ENCODE data around the gene TMEM121.

Gene TMEM121

DNA sequence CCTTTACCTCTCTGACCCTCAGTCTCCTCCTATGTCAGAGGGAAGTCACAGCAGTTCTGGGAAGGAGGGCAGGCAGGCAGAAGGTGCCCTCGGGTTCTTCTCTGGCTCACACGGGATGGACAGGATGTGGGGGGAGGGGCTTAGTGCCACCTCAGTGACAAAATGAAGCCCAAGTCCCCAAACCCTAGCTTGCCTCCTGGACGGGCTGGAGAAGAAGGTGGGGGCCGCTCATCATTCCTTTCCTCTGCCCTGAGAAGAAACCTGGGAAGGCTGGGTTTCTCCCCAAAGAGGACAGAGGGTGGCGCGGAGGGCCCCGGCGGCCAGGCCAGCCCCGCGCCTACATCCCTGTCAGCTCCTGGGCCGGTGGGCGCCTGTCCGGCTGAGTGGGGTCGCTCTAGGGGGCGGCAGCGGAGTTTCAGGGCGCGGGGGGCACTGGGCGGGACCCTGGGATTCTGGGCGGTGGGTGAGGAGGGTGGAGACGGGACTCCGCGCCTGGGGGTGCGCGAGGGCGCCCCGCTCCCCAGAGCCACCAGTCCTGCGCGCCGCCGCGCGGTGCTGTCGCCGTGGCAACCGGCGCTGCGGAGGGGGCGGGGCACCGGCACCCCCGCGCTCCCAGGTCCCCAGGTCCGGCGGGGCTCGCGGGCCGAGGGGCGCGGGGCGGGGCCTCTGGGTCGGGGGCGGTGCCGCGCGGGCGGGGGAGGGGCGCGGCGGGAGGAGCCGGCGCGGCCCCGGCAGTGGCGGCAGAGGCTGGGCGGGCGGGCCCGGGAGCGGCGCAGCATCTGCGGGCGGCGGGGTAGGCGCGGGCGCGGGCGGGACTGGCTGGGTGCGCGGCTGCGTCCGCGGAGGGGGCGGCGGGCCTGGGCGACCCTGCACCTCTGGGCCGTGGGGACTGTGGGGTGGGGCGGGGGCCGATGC lies at the start of gene TMEM121:
TMEM121 (plus strand) TSS at position 723 of the 915 bp plus-strand sequence. CDS start 2,252 bp downstream, outside the sequence.
- DNase-seq, result no peak

DNA sequence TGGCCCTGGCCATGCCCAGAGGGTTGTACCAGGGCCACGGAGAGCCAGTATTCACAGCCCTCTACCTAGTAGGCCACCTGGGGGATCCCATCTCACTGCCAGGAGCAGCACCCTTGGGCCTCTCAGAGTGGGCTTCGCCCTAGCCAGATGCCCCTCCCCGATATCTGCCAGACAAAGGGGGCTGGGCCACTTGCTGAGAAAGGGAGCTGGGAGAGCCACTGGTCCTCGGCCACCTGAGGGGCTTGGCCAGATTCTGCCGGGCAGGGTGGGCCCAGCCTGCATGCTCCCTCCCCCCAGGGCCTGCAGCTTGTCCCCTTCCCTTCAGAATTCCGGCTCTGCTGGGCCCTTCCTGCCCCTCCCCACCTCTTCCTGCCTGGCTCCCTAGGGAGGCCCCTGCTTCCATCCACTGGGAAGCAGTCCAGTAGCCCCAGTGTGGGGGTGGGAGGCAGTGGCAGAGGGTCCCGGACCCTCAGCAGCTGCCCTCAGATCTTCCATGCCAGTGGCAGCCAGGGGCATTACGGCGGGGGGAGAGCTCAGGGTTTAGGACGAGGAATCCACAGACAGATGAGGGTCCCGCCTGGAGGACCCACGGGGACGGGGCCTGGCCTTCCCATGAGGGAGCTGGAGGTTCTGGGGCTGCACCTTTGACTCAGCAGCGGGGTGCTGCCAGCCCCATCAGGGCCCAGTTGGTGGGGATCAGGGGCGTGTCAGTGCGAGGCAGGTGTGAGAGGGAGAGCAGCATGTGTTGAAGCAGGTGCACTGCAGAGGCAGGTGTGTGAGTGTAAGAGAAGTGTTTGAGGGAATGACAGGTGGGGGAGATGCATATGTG lies 49.3 kb upstream of the TMEM121 start:
- DNase-seq, result no peak

- no peak for DNase-seq
Measured at GRCh38 chr14:105477660-105478397, 48.6 kb upstream of the TMEM121 start.

DNA sequence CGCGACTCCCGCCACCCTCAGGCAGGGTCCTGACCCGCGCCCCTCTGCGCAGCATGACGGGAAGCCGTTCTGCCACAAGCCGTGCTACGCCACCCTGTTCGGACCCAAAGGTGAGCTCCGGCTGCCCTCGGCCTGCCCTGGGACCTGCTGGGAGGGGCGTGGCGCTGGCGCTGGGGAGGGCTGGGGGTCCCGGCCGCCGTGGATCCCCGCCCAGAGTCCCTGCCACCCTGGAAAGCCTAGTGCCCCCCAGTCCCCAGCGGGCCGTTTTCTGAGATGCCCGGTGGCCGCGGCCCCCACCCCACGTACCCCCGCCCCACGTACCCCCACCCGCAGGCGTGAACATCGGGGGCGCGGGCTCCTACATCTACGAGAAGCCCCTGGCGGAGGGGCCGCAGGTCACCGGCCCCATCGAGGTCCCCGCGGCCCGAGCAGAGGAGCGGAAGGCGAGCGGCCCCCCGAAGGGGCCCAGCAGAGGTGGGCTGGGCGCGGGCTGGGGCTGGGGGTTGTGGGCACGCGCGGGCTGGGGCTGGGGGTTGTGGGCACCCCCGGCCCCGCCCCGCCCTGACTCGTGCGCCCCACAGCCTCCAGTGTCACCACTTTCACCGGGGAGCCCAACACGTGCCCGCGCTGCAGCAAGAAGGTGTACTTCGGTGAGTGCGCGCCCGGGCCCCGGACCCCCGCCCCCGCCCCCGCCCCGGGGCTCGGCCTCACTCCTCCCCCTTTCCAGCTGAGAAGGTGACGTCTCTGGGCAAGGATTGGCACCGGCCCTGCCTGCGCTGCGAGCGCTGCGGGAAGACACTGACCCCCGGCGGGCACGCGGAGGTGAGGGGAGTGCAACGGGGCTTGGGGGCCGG lies 47.8 kb upstream of the TMEM121 start:
- no peak for DNase-seq

GRCh38 chr14:105479431-105480158 lies 46.8 kb upstream of the TMEM121 start:
- no peak for DNase-seq

GRCh38 chr14:105480199-105480746 lies 46.1 kb upstream of the TMEM121 start:
- no peak for DNase-seq

DNA sequence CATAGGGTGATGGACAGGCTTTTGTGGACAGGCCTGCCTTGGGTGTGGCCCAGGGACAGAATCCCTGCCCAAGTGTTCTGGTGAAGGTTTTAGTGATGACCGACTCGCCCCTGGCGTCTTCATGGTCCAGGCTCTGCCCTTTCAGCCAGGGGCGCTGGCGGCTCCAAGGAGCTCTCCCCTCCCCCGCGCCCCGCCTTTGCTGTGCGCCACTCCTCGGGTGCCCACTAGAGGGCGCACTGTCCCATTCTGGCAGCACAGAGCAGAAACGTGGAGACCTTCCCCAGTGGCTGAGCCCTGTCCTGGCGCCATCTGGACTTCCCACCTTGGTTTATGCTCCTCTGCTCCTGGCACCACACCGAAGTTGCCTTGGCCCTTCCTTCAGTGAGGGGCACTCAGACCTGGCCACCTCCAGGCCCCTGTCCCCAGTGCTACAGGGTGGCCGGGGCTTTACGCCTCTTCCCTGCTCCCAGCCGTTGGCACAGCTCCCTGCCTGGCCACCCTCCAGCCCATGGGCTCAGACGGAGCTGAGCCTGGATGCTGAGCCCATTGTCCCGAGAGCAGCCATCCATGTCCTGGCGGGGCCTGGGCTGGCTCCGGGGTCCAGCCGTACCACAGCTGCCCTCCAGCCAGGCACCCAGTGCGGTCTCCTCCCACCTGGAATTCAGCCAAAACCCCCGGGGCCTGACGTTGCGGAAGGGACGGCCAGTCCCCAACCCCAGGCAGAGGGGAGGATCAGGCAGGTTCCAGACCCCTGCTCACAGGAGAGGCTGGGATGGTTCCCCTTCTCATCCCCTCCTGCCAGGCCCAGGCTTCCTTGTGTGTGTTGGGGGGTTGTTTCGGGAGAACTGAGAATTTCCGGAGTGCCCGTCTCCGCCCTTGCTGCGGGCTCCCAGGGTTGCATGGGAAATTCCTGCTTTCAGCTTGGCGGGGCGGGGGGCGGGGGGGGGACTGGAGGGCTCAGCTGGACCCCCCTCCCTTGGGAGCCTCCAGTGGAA lies 45.3 kb upstream of the TMEM121 start:
- peak; percentile 95 for DNase-seq

DNA sequence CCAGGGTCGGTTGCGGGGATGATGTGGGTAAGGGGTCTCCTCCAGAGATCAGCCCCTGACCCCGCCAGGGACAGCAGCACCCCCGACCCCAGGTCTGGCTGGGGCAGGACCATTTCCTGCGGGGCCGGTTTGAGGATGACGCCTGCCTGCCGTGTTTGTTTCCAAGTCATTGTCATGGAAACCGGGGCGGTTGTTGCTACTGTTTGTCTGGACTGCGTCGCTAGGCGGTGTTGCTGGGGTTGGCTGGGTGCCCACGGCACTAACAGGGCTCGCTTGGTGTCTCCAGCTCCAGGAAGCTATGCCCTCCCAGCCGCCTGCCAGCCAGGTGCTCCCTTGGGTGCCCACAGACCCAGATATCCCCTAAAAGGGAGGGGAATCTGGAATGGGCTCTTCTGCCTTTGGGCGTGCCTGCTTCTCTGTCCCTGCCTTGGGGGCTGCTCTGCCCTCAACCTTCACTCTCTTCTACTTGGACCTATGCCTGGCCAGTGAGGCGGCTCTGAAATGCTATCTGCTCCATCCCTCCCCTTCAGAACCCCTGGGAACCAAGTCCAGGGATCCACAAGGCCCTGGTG lies 44.4 kb upstream of the TMEM121 start:
- DNase-seq, result peak; percentile 96

- DNase-seq, result no peak
Measured at GRCh38 chr14:105482486-105483110, 43.8 kb upstream of the TMEM121 start.

DNA sequence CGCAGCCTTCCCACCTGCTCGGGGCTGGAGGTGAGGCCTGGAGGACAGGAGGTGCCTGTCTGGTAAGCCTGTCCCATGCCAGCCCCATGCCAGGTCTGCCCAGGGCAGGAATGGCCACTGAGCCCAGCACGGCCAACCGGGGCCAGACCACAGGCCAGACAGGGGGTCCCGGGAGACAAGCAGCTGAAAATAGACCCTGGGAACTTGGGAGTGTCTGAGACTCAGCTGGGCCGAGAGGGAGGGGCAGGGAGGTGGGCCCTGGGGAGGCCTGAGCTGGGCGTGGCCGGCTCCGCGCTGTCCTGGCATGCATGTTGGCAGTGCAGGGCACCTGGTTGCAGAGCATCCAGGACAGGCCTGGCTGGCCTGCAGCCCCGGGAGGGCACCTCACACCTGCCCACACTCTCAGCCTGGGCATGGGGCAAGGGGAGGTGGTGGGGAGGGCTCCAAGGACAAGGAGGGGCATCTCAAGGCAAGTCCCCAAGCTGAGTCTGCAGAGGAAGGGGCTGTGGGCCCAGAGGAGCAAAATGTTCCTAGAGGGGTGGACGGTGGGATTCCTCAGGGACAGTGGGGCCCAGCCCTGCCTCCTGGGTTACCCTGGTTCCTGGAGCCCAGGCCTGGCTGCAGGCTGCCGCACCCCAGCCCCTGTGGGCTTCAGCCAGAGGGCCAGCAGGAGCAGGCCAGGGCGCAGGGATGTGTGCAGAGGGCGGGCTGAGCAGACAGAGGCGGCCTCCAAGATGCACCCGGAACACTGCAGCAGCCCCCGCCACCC lies 42.9 kb upstream of the TMEM121 start:
- DNase-seq, result peak; percentile 66

GRCh38 chr14:105484069-105484996 lies 42.0 kb upstream of the TMEM121 start:
- peak; percentile 73 for DNase-seq

- DNase-seq, result peak; percentile 32
Measured at GRCh38 chr14:105484997-105485393, 41.4 kb upstream of the TMEM121 start.

- DNase-seq, result peak; percentile 54
Measured at GRCh38 chr14:105485739-105486162, 40.6 kb upstream of the TMEM121 start.

- peak; percentile 62 for DNase-seq
Measured at GRCh38 chr14:105486163-105486973, 40.0 kb upstream of the TMEM121 start, which contains the start of gene CRIP1. Gene CRIP1 (plus strand): TSS chr14:105486886. CDS start chr14:105487260, 374 bp downstream.

GRCh38 chr14:105486974-105487448 lies 39.4 kb upstream of the TMEM121 start:
- peak; percentile 70 for DNase-seq
